Measurements from ENCODE around the gene GSX2. TPM values are rescaled to one million over a fixed set of nuclear protein-coding genes. Genes with fewer than 3 reads are reported as not detected.

The GSX2 gene
- total and polyA plus RNA-seq, 2 of the 13 experiments (the other 11 are each of a cell fraction or from before 2014, with no cell fraction given): not detected

- TF ChIP-seq PHB2 (IDR thresholded peaks at IDR 0.05; ENCODE audit: partially characterized antibody) (no peak), ZBTB14 (CRISPR knock-in tag; IDR thresholded peaks at IDR 0.05) (peak; percentile 45; the same call in 1 of the 2 replicates), ZNF614 (CRISPR knock-in tag; IDR thresholded peaks at IDR 0.05; ENCODE audit: borderline replicate concordance) (no peak; the same call in 1 of the 2 replicates), ZNF333 (CRISPR knock-in tag; IDR thresholded peaks at IDR 0.05; ENCODE audit: borderline replicate concordance) (no peak), ZNF274 (CRISPR knock-in tag; IDR thresholded peaks at IDR 0.05) (no peak), SNAPC5 (CRISPR knock-in tag; IDR thresholded peaks at IDR 0.05; ENCODE audit: borderline replicate concordance) (no peak), YY1 (IDR thresholded peaks at IDR 0.05; ENCODE audit: insufficient read depth, insufficient replicate concordance, low read depth, low read length) (no peak), ZNF576 (CRISPR knock-in tag; IDR thresholded peaks at IDR 0.05) (no peak), ZBTB7A (CRISPR knock-in tag; IDR thresholded peaks at IDR 0.05) (no peak), RARA (CRISPR knock-in tag; IDR thresholded peaks at IDR 0.05) (0 out of 2 replicates have a peak, but pooled peaks have one; percentile 37), ZBTB21 (CRISPR knock-in tag; IDR thresholded peaks at IDR 0.05) (no peak), ZEB1 (IDR thresholded peaks at IDR 0.05; ENCODE audit: insufficient replicate concordance, low read depth) (no peak), ZNF709 (CRISPR knock-in tag; IDR thresholded peaks at IDR 0.05) (peak; percentile 43; the same call in 1 of the 2 replicates), ZNF496 (CRISPR knock-in tag; IDR thresholded peaks at IDR 0.05; ENCODE audit: insufficient replicate concordance) (no peak), ZNF124 (CRISPR knock-in tag; IDR thresholded peaks at IDR 0.05) (0 out of 2 replicates have a peak, but pooled peaks have one; percentile 30), MAX (IDR thresholded peaks at IDR 0.05) (peak; percentile 80), ZNF660 (CRISPR knock-in tag; IDR thresholded peaks at IDR 0.05; ENCODE audit: borderline replicate concordance, low read depth) (no peak), ZNF446 (CRISPR knock-in tag; IDR thresholded peaks at IDR 0.05) (no peak), ZNF234 (CRISPR knock-in tag; conservative IDR thresholded peaks at IDR 0.05) (no peak), ZNF619 (CRISPR knock-in tag; IDR thresholded peaks at IDR 0.05) (no peak; the same call in 1 of the 2 replicates), RBAK (CRISPR knock-in tag; IDR thresholded peaks at IDR 0.05) (0 out of 2 replicates have a peak, but pooled peaks have one; percentile 11), STAT6 (CRISPR knock-in tag; IDR thresholded peaks at IDR 0.05; ENCODE audit: borderline replicate concordance) (0 out of 2 replicates have a peak, but pooled peaks have one; percentile 16), SAP130 (CRISPR knock-in tag; IDR thresholded peaks at IDR 0.05; ENCODE audit: low read depth) (peak; percentile 11; the same call in 1 of the 2 replicates), ZNF572 (CRISPR knock-in tag; IDR thresholded peaks at IDR 0.05) (peak; percentile 73; the same call in 1 of the 2 replicates), PAX8 (CRISPR knock-in tag; IDR thresholded peaks at IDR 0.05; ENCODE audit: borderline replicate concordance) (0 out of 2 replicates have a peak, but pooled peaks have one; percentile 56), MAFK (conservative IDR thresholded peaks at IDR 0.05 in 1 of 2, IDR thresholded peaks at IDR 0.05 in 1 of 2; ENCODE audit: low read length in 2 of 2) (no peak)
These were observed 8.1 kb upstream of the GSX2 start (continued) for GRCh38 chr4:54091637-54092404.

Data from HepG2 (cell line).